NCI-H146 (cell line): Measurements from ENCODE around the gene COQ8A.

Source experiments
- DNase-seq: peaks from one replicate; lab custom pipeline; 2025; lab: John Stamatoyannopoulos, UW

COQ8A gene

GRCh38 chr1:227009937-227010336 lies 69.8 kb downstream of the COQ8A start:
- DNase-seq, result no peak

- no peak for DNase-seq
Measured at GRCh38 chr1:227010645-227011044, 70.6 kb downstream of the COQ8A start.

- no peak for DNase-seq
Measured at GRCh38 chr1:227016990-227017389, 76.9 kb downstream of the COQ8A start.

- DNase-seq, result no peak
Measured at GRCh38 chr1:227032396-227032795, 92.3 kb downstream of the COQ8A start.

GRCh38 chr1:227033880-227034279 lies 93.8 kb downstream of the COQ8A start:
- no peak for DNase-seq

GRCh38 chr1:227035316-227035715 lies 95.2 kb downstream of the COQ8A start:
- DNase-seq, result no peak

- no peak for DNase-seq
Measured at GRCh38 chr1:227037121-227037520, 97.0 kb downstream of the COQ8A start.
